ENCODE data around the gene KRT24. TPM values are rescaled to one million over a fixed set of nuclear protein-coding genes. Genes with fewer than 3 reads are reported as not detected.

Gene KRT24
- total RNA-seq, 1 donor from 2014 or later: not detected

DNA sequence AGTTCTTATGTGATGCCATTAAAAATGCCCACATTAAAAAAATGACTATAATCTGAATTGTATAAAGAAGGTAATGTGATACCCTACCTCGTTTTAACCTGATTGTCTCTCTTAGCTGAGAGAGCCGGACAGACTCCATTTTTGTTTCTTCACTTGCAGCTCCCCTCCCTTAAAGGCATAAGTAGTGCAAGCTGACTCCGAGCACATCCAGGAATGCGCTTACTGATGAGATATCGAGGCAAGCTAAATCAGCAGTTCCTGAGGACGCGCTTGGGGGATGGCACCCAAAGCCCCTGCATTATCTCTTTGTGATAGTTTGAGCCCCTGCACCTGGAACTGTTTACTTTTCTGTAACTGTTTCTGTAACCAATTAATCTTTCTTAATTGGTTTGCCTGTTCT is 6.3 kb downstream of the KRT24 start:
- Histone ChIP-seq H3K4me3 (ENCODE audit: insufficient read depth, low read depth, low read length) (no peak overlapping the region), H3K27me3 (ENCODE audit: insufficient read depth, low read length) (peaks cover 25% of the 10 kb centered on the region), H3K9ac (ENCODE audit: low read length) (no peak overlapping the region), H4K20me1 (ENCODE audit: insufficient read depth, low read length) (no peaks in the 10 kb centered on the region), H3K9me3 (ENCODE audit: insufficient read depth, low read depth, low read length) (no peaks in the 10 kb centered on the region), H3K4me2 (ENCODE audit: low read length) (no peak overlapping the region), H3K4me1 (ENCODE audit: insufficient read depth, low read length) (no peaks in the 10 kb centered on the region), H3K36me3 (ENCODE audit: insufficient read depth, low read length) (no peaks in the 10 kb centered on the region), H2AFZ (ENCODE audit: low read depth, low read length) (no peak overlapping the region), H3K27ac (ENCODE audit: low read depth, low read length) (no peak overlapping the region), H3K79me2 (ENCODE audit: insufficient read depth, low read length) (no peaks in the 10 kb centered on the region)
- FAIRE-seq (no peak), DNase-seq (ENCODE audit: low read depth) (no peak)
- Mint-ChIP-seq H3K4me1 (ENCODE audit: low read depth, unreplicated experiment) (no peaks in the 10 kb centered on the region), H3K27me3 (ENCODE audit: low read depth, unreplicated experiment) (peaks cover 17% of the 10 kb centered on the region), H3K27ac (ENCODE audit: unreplicated experiment) (no peak overlapping the region), H3K4me3 (ENCODE audit: unreplicated experiment) (no peak overlapping the region), H3K9me3 (ENCODE audit: unreplicated experiment) (no peaks in the 10 kb centered on the region), H3K36me3 (ENCODE audit: low read depth, unreplicated experiment) (no peaks in the 10 kb centered on the region)
- TF ChIP-seq, protein P1, sequence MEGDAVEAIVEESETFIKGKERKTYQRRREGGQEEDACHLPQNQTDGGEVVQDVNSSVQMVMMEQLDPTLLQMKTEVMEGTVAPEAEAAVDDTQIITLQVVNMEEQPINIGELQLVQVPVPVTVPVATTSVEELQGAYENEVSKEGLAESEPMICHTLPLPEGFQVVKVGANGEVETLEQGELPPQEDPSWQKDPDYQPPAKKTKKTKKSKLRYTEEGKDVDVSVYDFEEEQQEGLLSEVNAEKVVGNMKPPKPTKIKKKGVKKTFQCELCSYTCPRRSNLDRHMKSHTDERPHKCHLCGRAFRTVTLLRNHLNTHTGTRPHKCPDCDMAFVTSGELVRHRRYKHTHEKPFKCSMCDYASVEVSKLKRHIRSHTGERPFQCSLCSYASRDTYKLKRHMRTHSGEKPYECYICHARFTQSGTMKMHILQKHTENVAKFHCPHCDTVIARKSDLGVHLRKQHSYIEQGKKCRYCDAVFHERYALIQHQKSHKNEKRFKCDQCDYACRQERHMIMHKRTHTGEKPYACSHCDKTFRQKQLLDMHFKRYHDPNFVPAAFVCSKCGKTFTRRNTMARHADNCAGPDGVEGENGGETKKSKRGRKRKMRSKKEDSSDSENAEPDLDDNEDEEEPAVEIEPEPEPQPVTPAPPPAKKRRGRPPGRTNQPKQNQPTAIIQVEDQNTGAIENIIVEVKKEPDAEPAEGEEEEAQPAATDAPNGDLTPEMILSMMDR (IDR thresholded peaks at IDR 0.05; ENCODE audit: insufficient read depth, low read depth, low read length): no peak
- no peak for TF ChIP-seq EZH2 (IDR thresholded peaks at IDR 0.05; ENCODE audit: insufficient read depth, low read length)

DNA sequence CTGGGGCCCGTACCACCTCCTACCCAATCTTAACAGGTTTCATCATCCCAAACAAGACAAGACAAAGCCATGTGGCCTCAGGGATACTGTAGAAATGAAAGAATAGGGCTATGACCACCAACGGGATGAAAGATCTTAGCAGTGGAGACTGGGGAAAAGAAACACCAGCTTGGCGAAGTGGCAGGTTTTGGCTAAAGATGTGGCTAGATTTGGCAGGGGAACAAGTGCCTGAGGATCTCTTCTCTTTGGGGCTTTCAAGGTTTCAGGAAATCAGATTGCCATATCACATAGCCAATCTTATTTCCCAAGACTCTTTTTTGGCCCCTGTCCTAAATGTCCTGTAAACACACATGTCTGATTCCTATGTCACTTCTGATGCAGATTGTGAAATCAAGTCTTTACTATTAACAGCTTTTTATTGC is 6.9 kb downstream of the KRT24 start:
- no peaks in the 10 kb centered on the region for H3K9me3 ChIP-seq (ENCODE audit: insufficient read depth, low read depth, low read length)
- Mint-ChIP-seq H3K9me3 (ENCODE audit: unreplicated experiment) (no peaks in the 10 kb centered on the region), H3K4me1 (ENCODE audit: low read depth, unreplicated experiment) (no peaks in the 10 kb centered on the region), H3K4me3 (ENCODE audit: unreplicated experiment) (no peak overlapping the region), H3K36me3 (ENCODE audit: low read depth, unreplicated experiment) (no peaks in the 10 kb centered on the region), H3K27ac (ENCODE audit: unreplicated experiment) (no peak overlapping the region), H3K27me3 (ENCODE audit: low read depth, unreplicated experiment) (peaks cover 17% of the 10 kb centered on the region)
- no peak overlapping the region for H3K27ac ChIP-seq (ENCODE audit: low read depth, low read length)
- H3K36me3 ChIP-seq (ENCODE audit: insufficient read depth, low read length): no peaks in the 10 kb centered on the region
- peaks cover 25% of the 10 kb centered on the region for H3K27me3 ChIP-seq (ENCODE audit: insufficient read depth, low read length)
- no peak overlapping the region for H3K4me3 ChIP-seq (ENCODE audit: insufficient read depth, low read depth, low read length)
- H4K20me1 ChIP-seq (ENCODE audit: insufficient read depth, low read length): no peaks in the 10 kb centered on the region
- no peaks in the 10 kb centered on the region for H3K4me1 ChIP-seq (ENCODE audit: insufficient read depth, low read length)
- DNase-seq (ENCODE audit: low read depth): no peak
- TF ChIP-seq, protein P1 (IDR thresholded peaks at IDR 0.05; ENCODE audit: insufficient read depth, low read depth, low read length): no peak
- TF ChIP-seq EZH2 (IDR thresholded peaks at IDR 0.05; ENCODE audit: insufficient read depth, low read length): no peak
- H3K9ac ChIP-seq (ENCODE audit: low read length): no peak overlapping the region
- no peaks in the 10 kb centered on the region for H3K79me2 ChIP-seq (ENCODE audit: insufficient read depth, low read length)
- no peak overlapping the region for H3K4me2 ChIP-seq (ENCODE audit: low read length)
- FAIRE-seq: no peak
- no peak overlapping the region for H2AFZ ChIP-seq (ENCODE audit: low read depth, low read length)

DNA sequence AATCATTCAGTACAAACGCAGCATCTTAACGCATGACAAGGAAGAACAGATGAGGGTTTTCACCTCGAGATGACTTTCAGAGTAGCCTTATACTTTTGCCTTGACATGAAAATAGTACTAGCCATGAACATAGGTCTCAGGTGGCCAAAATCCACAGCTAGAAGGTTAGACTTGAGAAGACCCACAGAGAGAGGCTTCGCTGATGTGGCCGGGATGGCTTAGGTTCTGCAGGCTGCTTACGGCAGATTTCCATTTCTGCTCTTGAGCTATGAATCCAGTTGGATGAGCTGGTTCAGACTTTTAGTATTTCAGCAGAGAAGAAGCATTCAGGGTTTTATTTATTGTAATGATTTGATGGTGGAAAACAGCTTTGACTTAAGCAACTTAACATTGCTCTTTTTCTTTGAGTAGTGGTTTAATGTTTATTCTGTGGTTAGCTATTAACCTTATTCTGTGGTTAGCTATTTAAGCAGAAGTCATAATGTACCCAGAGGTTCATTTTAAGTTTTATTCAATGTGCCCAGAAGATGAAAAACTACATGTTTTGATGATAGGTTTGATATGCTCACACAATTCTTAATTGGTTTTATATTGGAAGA is 7.6 kb downstream of the KRT24 start:
- FAIRE-seq: no peak
- Histone ChIP-seq H3K9ac (ENCODE audit: low read length) (no peak overlapping the region), H3K4me1 (ENCODE audit: insufficient read depth, low read length) (no peaks in the 10 kb centered on the region), H3K9me3 (ENCODE audit: insufficient read depth, low read depth, low read length) (no peaks in the 10 kb centered on the region), H3K36me3 (ENCODE audit: insufficient read depth, low read length) (no peaks in the 10 kb centered on the region), H3K4me3 (ENCODE audit: insufficient read depth, low read depth, low read length) (no peak overlapping the region), H3K27me3 (ENCODE audit: insufficient read depth, low read length) (peaks cover 25% of the 10 kb centered on the region), H4K20me1 (ENCODE audit: insufficient read depth, low read length) (no peaks in the 10 kb centered on the region), H2AFZ (ENCODE audit: low read depth, low read length) (no peak overlapping the region), H3K27ac (ENCODE audit: low read depth, low read length) (no peak overlapping the region), H3K79me2 (ENCODE audit: insufficient read depth, low read length) (no peaks in the 10 kb centered on the region), H3K4me2 (ENCODE audit: low read length) (no peak overlapping the region)
- H3K4me3 Mint-ChIP-seq (ENCODE audit: unreplicated experiment): no peak overlapping the region
- H3K27ac Mint-ChIP-seq (ENCODE audit: unreplicated experiment): no peak overlapping the region
- H3K9me3 Mint-ChIP-seq (ENCODE audit: unreplicated experiment): no peaks in the 10 kb centered on the region
- H3K4me1 Mint-ChIP-seq (ENCODE audit: low read depth, unreplicated experiment): no peaks in the 10 kb centered on the region
- peaks cover 17% of the 10 kb centered on the region for H3K27me3 Mint-ChIP-seq (ENCODE audit: low read depth, unreplicated experiment)
- DNase-seq (ENCODE audit: low read depth): no peak
- H3K36me3 Mint-ChIP-seq (ENCODE audit: low read depth, unreplicated experiment): no peaks in the 10 kb centered on the region
- TF ChIP-seq EZH2 (IDR thresholded peaks at IDR 0.05; ENCODE audit: insufficient read depth, low read length): no peak
- TF ChIP-seq, protein P1 (IDR thresholded peaks at IDR 0.05; ENCODE audit: insufficient read depth, low read depth, low read length): no peak

Measured in astrocyte (in vitro differentiated cells and primary cell).